OCI-LY3 (cell line): ENCODE data around the gene RAD17.

Experiments used
- H2AFZ ChIP-seq: fragments of 200-600, 300-600 bp; shearing (Covaris generic); 2 replicates; pipeline ENCODE4 v1.6.0; 2014; ENCODE audit warnings: antibody characterized with exemption, low read depth, low read length
- H3K27ac ChIP-seq: fragments of 200-600, 300-600 bp; sonication (generic); 2 replicates; pipeline ENCODE4 v1.5.1; 2014; ENCODE audit warnings: mild to moderate bottlenecking, low read length, moderate library complexity, mixed read lengths
- H3K27me3 ChIP-seq: fragments of 200-600, 300-600 bp; sonication (generic); 2 replicates; pipeline ENCODE4 v1.6.1; 2014; ENCODE audit warnings: low read depth, low read length, mixed read lengths
- H3K36me3 ChIP-seq: fragments of 200-600, 300-600 bp; sonication (generic); replicated peaks from 2 replicates; pipeline ENCODE3; 2014; ENCODE audit warnings: low read depth, low read length, mixed read lengths
- H3K4me1 ChIP-seq: fragments of 300-600, 200-600 bp; sonication (generic); 2 replicates; pipeline ENCODE4 v1.6.1; 2014; ENCODE audit warnings: low read length, mixed read lengths
- H3K4me2 ChIP-seq: fragments of 200-600, 300-600 bp; sonication (generic); 2 replicates; pipeline ENCODE4 v1.6.1; 2014; ENCODE audit warnings: low read length, mixed read lengths
- H3K4me3 ChIP-seq: fragments of 300-600, 200-600 bp; sonication (generic); 2 replicates; pipeline ENCODE4 v1.5.1; 2014; ENCODE audit warnings: antibody characterized with exemption, mild to moderate bottlenecking, low read length, moderate library complexity
- H3K79me2 ChIP-seq: fragments of 300-600, 200-600 bp; shearing (Covaris generic); 2 replicates; pipeline ENCODE4 v1.6.1; 2014; ENCODE audit warnings: mild to moderate bottlenecking, low read length, mixed read lengths
- H3K9ac ChIP-seq: fragments of 300-600, 200-600 bp; shearing (Covaris generic); 2 replicates; pipeline ENCODE4 v1.6.0; 2014; ENCODE audit warnings: mild to moderate bottlenecking, low read length, moderate library complexity
- H3K9me3 ChIP-seq: fragments of 200-600, 300-600 bp; shearing (Covaris generic); 2 replicates; pipeline ENCODE4 v1.6.1; 2014; ENCODE audit warnings: low read length, mixed read lengths; ENCODE audit not compliant: insufficient read depth
- H4K20me1 ChIP-seq: fragments of 200-600, 300-600 bp; sonication (generic); 2 replicates; pipeline ENCODE4 v1.6.1; 2016; ENCODE audit warnings: low read length, mixed read lengths; ENCODE audit not compliant: insufficient read depth
- CTCF ChIP-seq: fragments of 200-600, 300-600 bp; sonication (generic); IDR thresholded peaks from 2 replicates; pipeline ENCODE4 v1.5.1; 2014; ENCODE audit warnings: antibody characterized with exemption, low read length, low read depth
- EZH2phosphoT487 ChIP-seq: fragments of 200-600 bp; shearing (Covaris generic); IDR thresholded peaks from 2 replicates; pipeline ENCODE4 v1.6.1; 2018; ENCODE audit warnings: antibody characterized with exemption, mixed run types, low read depth

RAD17 gene

DNA sequence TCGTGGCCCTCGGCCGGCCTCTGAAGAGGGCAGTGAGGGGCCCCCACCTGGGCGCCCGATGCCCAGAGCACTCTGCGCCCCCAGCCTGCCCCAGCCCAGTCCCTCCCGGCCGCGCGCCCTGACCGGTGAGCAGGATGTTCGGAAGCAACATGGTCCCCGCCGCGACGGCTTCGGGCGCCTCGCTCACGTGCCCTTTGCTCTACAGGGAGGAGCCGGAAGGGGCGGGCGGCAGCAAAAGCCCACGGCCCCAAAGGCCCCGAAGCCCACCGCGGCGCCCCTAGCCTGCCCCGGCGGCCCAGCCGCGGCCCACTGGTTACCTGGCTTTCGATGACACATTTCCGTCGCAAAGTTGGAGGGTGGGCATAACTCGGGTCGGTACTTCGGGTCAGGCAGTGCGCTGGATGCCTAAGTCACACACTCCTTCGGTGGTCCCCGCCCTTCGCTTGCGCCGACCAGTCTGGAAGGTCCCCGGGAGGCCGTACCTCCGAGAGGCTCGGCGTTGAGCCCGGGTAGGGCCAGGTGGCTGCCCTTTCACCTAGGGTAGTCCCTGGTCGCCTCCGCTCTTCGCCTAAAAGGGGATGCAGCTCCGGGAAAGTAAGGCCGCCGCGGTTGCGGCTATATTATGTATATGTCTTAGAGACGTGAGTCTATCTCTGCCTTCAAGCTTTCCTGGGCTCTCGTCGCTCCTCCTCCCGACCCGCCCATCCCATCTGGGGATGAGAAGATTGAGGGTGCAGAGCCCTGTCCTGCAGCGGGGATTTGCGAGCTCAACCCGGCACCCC lies at the start of gene RAD17, which contains the start of the genes AK6 and TAF9:
Gene RAD17, plus strand, starts transcription at position 479 of the 782 bp plus-strand sequence. CDS start 2,391 bp downstream, outside the sequence.
Gene AK6, minus strand, starts transcription at position 181 of the 782 bp plus-strand sequence. Its CDS starts 30 bp downstream, at position 151.
Gene TAF9, minus strand, starts transcription at position 181 of the 782 bp plus-strand sequence. CDS start 3,783 bp downstream, outside the sequence.
- TF ChIP-seq CTCF, result no peak
- TF ChIP-seq EZH2phosphoT487, result no peak
- Histone ChIP-seq H3K9me3 (no peaks in the 10 kb centered on the region), H3K9ac (peak within 1 kb of the TSS; percentile 95), H4K20me1 (peaks cover 3% of the 10 kb centered on the region; the same call in 1 of the 2 replicates), H3K27ac (peak within 1 kb of the TSS; percentile 85), H3K4me3 (peak within 1 kb of the TSS; percentile 100), H3K36me3 (peaks cover 10% of the 10 kb centered on the region), H3K79me2 (peaks cover 80% of the 10 kb centered on the region), H3K4me1 (peaks cover 17% of the 10 kb centered on the region), H3K27me3 (no peaks in the 10 kb centered on the region), H3K4me2 (peak within 1 kb of the TSS; percentile 93), H2AFZ (peak within 1 kb of the TSS; percentile 32; the same call in 1 of the 2 replicates)

GRCh38 chr5:69326365-69326764 lies 43.3 kb upstream of the RAD17 start:
- Histone ChIP-seq H3K79me2 (no peaks in the 10 kb centered on the region), H3K9me3 (no peaks in the 10 kb centered on the region), H3K4me2 (no peak overlapping the region), H4K20me1 (no peaks in the 10 kb centered on the region), H3K4me1 (no peaks in the 10 kb centered on the region), H3K27me3 (no peaks in the 10 kb centered on the region), H3K36me3 (no peaks in the 10 kb centered on the region), H3K9ac (no peak overlapping the region), H2AFZ (no peak overlapping the region), H3K27ac (no peak overlapping the region), H3K4me3 (no peak overlapping the region)
- TF ChIP-seq CTCF, result no peak
- no peak for TF ChIP-seq EZH2phosphoT487

GRCh38 chr5:69329905-69330489 lies 39.6 kb upstream of the RAD17 start:
- H4K20me1 ChIP-seq, result no peaks in the 10 kb centered on the region
- no peak overlapping the region for H3K27ac ChIP-seq
- H2AFZ ChIP-seq, result no peak overlapping the region
- no peak overlapping the region for H3K4me2 ChIP-seq
- H3K27me3 ChIP-seq, result no peaks in the 10 kb centered on the region
- H3K9me3 ChIP-seq, result no peaks in the 10 kb centered on the region
- H3K9ac ChIP-seq, result no peak overlapping the region
- H3K36me3 ChIP-seq, result no peaks in the 10 kb centered on the region
- TF ChIP-seq CTCF (no peak), EZH2phosphoT487 (no peak)
- no peaks in the 10 kb centered on the region for H3K79me2 ChIP-seq
- H3K4me3 ChIP-seq, result no peak overlapping the region
- H3K4me1 ChIP-seq, result peaks cover 5% of the 10 kb centered on the region; the same call in 1 of the 2 replicates
